ENCODE measurements around the gene DOC2B. TPM values are rescaled to one million over a fixed set of nuclear protein-coding genes. Genes with fewer than 3 reads are reported as not detected.
"Not testable (repeated sequence)": the region's sequence is repeated elsewhere in the genome, so short reads cannot be mapped to it uniquely, and the experiment has no call there.

Gene DOC2B
- total and polyA plus RNA-seq, 2 donors, result 5.1 to 13.2 TPM

GRCh38 chr17:135022-135421 is 46.4 kb downstream of the DOC2B start:
- 71% methylated on average over 6 of the region's 6 CpGs for WGBS
- not testable (repeated sequence) for H3K27ac ChIP-seq (ENCODE audit: low read depth); H3K4me3 ChIP-seq (ENCODE audit: low read depth, low read length); H3K36me3 ChIP-seq (ENCODE audit: insufficient read depth); DNase-seq (ENCODE audit: extremely low spot score); H3K4me1 ChIP-seq (ENCODE audit: insufficient read depth)

GRCh38 chr17:134332-134785 is 47.1 kb downstream of the DOC2B start:
- not testable (repeated sequence) for DNase-seq (ENCODE audit: extremely low spot score); H3K27ac ChIP-seq (ENCODE audit: low read depth); H3K4me1 ChIP-seq (ENCODE audit: insufficient read depth); H3K36me3 ChIP-seq (ENCODE audit: insufficient read depth); H3K4me3 ChIP-seq (ENCODE audit: low read depth, low read length)
- WGBS, result 66% methylated on average over 12 of the region's 25 CpGs

- H3K36me3 ChIP-seq (ENCODE audit: insufficient read depth); DNase-seq (ENCODE audit: extremely low spot score); H3K4me1 ChIP-seq (ENCODE audit: insufficient read depth); H3K4me3 ChIP-seq (ENCODE audit: low read depth, low read length); H3K27ac ChIP-seq (ENCODE audit: low read depth): not testable (repeated sequence)
- WGBS, result 91% methylated on average over 18 of the region's 40 CpGs
Measured at GRCh38 chr17:133932-134331, 47.5 kb downstream of the DOC2B start.

GRCh38 chr17:118339-118917 is 63.0 kb downstream of the DOC2B start:
- not testable (repeated sequence) for H3K4me1 ChIP-seq (ENCODE audit: insufficient read depth); H3K36me3 ChIP-seq (ENCODE audit: insufficient read depth); DNase-seq (ENCODE audit: extremely low spot score); H3K4me3 ChIP-seq (ENCODE audit: low read depth, low read length); H3K27ac ChIP-seq (ENCODE audit: low read depth)
- WGBS, result 2% methylated on average over 19 of the region's 20 CpGs

- H3K4me1 ChIP-seq (ENCODE audit: insufficient read depth); H3K36me3 ChIP-seq (ENCODE audit: insufficient read depth); DNase-seq (ENCODE audit: extremely low spot score); H3K27ac ChIP-seq (ENCODE audit: low read depth); H3K4me3 ChIP-seq (ENCODE audit: low read depth, low read length): not testable (repeated sequence)
- WGBS, result no CpG with 5 or more reads among the region's 5 CpGs
Measured at GRCh38 chr17:113111-113510, 68.3 kb downstream of the DOC2B start.

Other genes with a start within 250 kb of the DOC2B start
- not detected for gene SCGB1C2, start 44.1 kb downstream of the DOC2B start, total RNA-seq
- gene SCGB1C2, start 44.1 kb downstream of the DOC2B start, polyA plus RNA-seq, result not detected
- gene RPH3AL, start 171.2 kb upstream of the DOC2B start, total RNA-seq, result 5.4 TPM
- 7.1 TPM for gene RPH3AL, start 171.2 kb upstream of the DOC2B start, polyA plus RNA-seq